Measurements from ENCODE around the gene AOPEP.

GRCh38 chr9:94979904-94980507 is 253.5 kb downstream of the AOPEP start:
- TF ChIP-seq EZH2 (IDR thresholded peaks at IDR 0.05; ENCODE audit: insufficient read depth, low read length) (no peak), CTCF (IDR thresholded peaks at IDR 0.05; ENCODE audit: insufficient read depth, low read depth, low read length) (no peak)

Measured in astrocyte (in vitro differentiated cells and primary cell).